ENCODE results near the gene TADA2B.

DNA sequence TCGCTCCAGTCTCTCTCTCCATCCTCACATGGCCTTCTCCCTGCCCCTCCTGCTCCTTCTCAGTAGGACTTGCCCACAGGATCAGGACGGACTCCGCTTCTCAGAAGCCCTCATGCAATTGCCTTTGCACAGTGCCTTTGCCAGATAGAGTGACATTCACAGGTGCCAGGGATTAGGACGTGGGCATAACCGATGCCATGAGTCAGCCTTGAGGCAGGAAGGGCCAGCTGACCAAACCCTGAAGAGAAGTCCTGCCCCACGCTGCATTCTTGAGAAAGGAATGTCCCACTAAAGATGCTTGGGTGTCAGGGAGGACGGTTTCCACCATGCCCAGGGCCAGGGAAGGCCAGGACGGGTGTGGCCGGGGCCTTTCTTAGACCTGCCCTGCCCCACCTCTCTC lies 31.3 kb downstream of the TADA2B start:
- no peak for TF ChIP-seq CTCF (IDR thresholded peaks at IDR 0.05; ENCODE audit: insufficient read depth, low read depth, low read length)
- no peak for TF ChIP-seq EZH2 (IDR thresholded peaks at IDR 0.05; ENCODE audit: insufficient read depth, low read length)

All from astrocyte (in vitro differentiated cells and primary cell).